Upper lobe of right lung (tissue), 1 donor: ENCODE results near the gene NSFL1C. TPM values are rescaled to one million over a fixed set of nuclear protein-coding genes. Genes with fewer than 3 reads are reported as not detected.

Source experiments
- ATAC-seq: fragments of 200-7000 bp; cut with Tn5 transposase; one replicate; pipeline ENCODE4 v1.9.1; 2020; ENCODE audit warnings: mild to moderate bottlenecking, moderate library complexity
- DNase-seq: peaks from one replicate; pipeline ENCODE4 v3.0.0-alpha.2; 2020
- H3K27ac ChIP-seq: fragments of 200-600 bp; one replicate; pipeline ENCODE4 v1.8.0; 2022
- H3K27me3 ChIP-seq: fragments of 200-600 bp; one replicate; pipeline ENCODE4 v1.8.0; 2022; ENCODE audit warnings: mild to moderate bottlenecking
- H3K36me3 ChIP-seq: fragments of 200-600 bp; one replicate; pipeline ENCODE4 v1.8.0; 2022
- H3K4me1 ChIP-seq: fragments of 200-600 bp; one replicate; pipeline ENCODE4 v1.8.0; 2022
- H3K4me3 ChIP-seq: fragments of 200-600 bp; one replicate; pipeline ENCODE4 v1.8.0; 2022; ENCODE audit warnings: mild to moderate bottlenecking
- H3K9me3 ChIP-seq: fragments of 200-600 bp; one replicate; pipeline ENCODE4 v1.8.0; 2022
- CTCF ChIP-seq: fragments of 200-600 bp; IDR thresholded peaks from one replicate; pipeline ENCODE4 v1.8.0; 2022; ENCODE audit warnings: antibody characterized with exemption
- intact Hi-C: fragments of 100-400 bp; cut with DNase I; formaldehyde crosslinking; loops from one replicate; pipeline ENCODE4 v1.11.0; 2022
- total RNA-seq: library from RNA; stranded (reverse); fragmentation: NEBNext Ultra II Directional; extraction: Animal tissue kit (Norgen Biotek cat#: 25700); gene quantifications from one replicate; pipeline ENCODE4 v1.2.1, GENCODE V29; 2021
- donor health status: DM: no; HTN: yes; CAD: no; lungs with severe emphysema.

Gene NSFL1C
- total RNA-seq, 1 donor from 2014 or later: 73.4 TPM

- Histone ChIP-seq H3K4me1 (no peaks in the 10 kb centered on the region), H3K4me3 (no peak overlapping the region), H3K9me3 (no peaks in the 10 kb centered on the region), H3K27ac (no peak overlapping the region), H3K36me3 (no peaks in the 10 kb centered on the region), H3K27me3 (no peaks in the 10 kb centered on the region)
- no peak for TF ChIP-seq CTCF
- intact Hi-C loops: no loop called here
- DNase-seq (no peak), ATAC-seq (no peak)
Measured at GRCh38 chr20:1473246-1474220, 6.9 kb upstream of the NSFL1C start.

- Histone ChIP-seq H3K4me3 (no peak overlapping the region), H3K4me1 (no peaks in the 10 kb centered on the region), H3K27ac (no peak overlapping the region), H3K27me3 (no peaks in the 10 kb centered on the region), H3K9me3 (no peaks in the 10 kb centered on the region), H3K36me3 (no peaks in the 10 kb centered on the region)
- TF ChIP-seq CTCF: no peak
- ATAC-seq (peak; percentile 37), DNase-seq (no peak)
- intact Hi-C loops: no loop called here
Measured at GRCh38 chr20:1472556-1473245, 6.1 kb upstream of the NSFL1C start.

GRCh38 chr20:1471242-1471641 is 4.6 kb upstream of the NSFL1C start:
- Histone ChIP-seq H3K27ac (no peak overlapping the region), H3K36me3 (no peaks in the 10 kb centered on the region), H3K4me1 (peaks cover 5% of the 10 kb centered on the region), H3K27me3 (no peaks in the 10 kb centered on the region), H3K4me3 (no peak overlapping the region), H3K9me3 (no peaks in the 10 kb centered on the region)
- intact Hi-C loops: no loop called here
- DNase-seq: no peak
- TF ChIP-seq CTCF: no peak
- no peak for ATAC-seq

- H3K4me3 ChIP-seq: no peak overlapping the region
- H3K36me3 ChIP-seq: no peaks in the 10 kb centered on the region
- no peaks in the 10 kb centered on the region for H3K27me3 ChIP-seq
- intact Hi-C loops: no loop called here
- peak; percentile 67 for TF ChIP-seq CTCF
- H3K4me1 ChIP-seq: peaks cover 14% of the 10 kb centered on the region
- ATAC-seq (peak; percentile 59), DNase-seq (peak; percentile 88)
- no peak overlapping the region for H3K27ac ChIP-seq
- no peaks in the 10 kb centered on the region for H3K9me3 ChIP-seq
Measured at GRCh38 chr20:1469925-1470571, 3.4 kb upstream of the NSFL1C start.

- DNase-seq: no peak
- Histone ChIP-seq H3K4me1 (peaks cover 21% of the 10 kb centered on the region), H3K9me3 (no peaks in the 10 kb centered on the region), H3K36me3 (peaks cover 4% of the 10 kb centered on the region), H3K27me3 (no peaks in the 10 kb centered on the region), H3K4me3 (no peak overlapping the region), H3K27ac (no peak overlapping the region)
- ATAC-seq: no peak
- no peak for TF ChIP-seq CTCF
- intact Hi-C loops: no loop called here
Measured at GRCh38 chr20:1469306-1469905, 2.8 kb upstream of the NSFL1C start.
